ENCODE data around the gene NAP1L1.

NAP1L1 gene

DNA sequence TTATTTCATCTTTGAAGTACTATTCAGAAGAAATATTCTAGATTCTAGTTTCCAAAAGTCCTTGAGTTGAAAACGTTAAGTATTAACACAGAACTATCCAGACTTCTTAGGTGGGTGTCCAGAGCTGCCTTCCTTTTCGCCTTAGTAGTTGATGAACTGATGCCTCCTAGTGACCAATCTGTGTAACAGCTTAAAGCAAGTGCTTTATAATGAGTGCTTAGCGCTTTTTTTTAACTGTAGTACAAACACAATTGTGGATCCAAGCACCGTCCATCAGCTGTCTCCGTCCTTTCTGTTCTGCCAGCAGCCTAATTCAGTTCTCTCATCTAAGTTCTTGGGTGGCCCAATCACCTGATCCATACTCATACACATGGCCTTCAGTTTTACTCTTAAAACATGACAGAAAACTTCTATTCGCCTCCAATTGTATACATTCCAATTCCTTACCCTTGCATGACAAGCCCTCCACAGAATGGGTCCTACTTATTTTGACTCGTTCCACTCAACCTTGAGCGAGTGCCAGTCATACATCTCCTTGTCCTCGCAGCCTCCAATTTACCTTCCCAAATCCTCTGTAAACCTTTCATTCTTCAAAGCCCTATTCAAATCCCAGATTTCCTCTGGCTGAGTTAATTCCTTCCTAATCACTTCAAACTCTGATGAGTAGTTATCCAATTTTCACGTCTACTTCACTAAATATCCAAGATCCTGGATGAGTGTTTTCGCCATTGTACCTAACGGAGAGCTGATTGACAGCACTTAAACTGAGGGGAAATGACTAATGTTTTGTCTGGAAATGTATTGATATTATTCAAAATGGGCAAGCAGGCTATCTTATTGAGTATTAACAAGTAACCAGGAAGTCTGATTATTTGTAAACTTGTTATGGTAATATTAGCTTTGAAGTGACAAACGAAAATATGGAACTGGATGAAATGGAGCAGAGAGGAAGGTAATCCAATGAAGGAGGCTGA lies 47.1 kb downstream of the NAP1L1 start:
- DNase-seq: no peak

DNA sequence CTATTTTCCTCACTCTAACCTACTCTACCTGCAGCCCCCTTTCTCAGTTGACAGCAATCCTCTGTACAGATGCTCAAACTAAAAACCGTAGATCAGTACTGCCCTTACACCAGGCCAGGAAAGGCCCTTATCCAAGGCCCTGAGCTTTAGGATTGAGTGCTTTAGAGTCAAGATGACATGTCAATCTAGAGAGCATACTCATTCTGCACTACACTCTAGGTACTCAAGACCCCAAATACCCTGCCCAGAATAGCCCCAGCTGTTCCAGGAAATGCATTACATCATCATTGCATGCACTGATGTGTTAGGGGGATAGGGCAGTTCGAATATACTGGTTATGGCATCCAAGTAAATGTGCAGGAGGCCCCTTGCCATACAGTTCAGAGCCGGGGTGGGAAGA lies 49.4 kb downstream of the NAP1L1 start:
- DNase-seq: no peak

DNA sequence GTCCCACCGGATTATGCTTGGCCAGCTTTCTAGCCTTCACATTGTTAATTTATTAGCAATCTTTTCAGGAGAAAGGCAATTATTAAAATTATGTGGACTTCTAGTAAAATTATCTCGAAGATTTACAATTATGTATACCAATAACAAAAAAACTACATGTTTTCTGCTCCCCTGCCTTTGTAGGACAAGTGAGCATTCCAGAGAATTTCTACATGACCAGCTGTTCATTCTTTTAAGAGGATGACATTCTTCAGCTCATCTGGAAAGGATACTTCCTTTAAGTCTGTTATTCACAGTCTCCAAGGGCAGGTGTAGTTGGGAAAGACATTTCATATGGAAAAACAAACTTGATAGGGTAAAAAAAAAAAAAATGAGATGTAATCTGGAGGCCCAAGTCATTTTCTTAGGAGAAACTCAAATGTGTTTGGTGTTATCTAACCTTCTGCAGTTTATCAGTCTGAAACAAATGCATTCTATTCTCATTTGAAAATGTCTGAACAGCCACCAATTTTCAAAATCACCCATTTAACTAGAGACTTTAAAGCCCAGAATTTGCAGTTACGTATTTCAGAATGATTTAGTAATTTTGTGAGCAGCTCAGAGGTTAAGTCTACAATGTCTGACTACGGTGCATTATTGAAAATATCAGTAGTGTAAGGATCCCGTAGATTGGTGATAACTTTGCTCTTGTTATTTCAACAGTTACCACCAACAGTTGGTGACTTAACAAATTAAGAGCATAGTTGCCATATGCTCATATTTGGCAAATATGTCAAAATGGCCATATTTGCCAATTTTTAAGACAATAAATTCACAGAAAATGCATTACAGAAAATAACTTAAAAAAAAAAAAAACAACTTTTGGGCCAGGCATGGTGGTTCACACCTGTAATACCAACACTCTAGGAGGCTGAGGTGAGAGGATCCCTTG lies 51.1 kb downstream of the NAP1L1 start:
- no peak for DNase-seq

DNA sequence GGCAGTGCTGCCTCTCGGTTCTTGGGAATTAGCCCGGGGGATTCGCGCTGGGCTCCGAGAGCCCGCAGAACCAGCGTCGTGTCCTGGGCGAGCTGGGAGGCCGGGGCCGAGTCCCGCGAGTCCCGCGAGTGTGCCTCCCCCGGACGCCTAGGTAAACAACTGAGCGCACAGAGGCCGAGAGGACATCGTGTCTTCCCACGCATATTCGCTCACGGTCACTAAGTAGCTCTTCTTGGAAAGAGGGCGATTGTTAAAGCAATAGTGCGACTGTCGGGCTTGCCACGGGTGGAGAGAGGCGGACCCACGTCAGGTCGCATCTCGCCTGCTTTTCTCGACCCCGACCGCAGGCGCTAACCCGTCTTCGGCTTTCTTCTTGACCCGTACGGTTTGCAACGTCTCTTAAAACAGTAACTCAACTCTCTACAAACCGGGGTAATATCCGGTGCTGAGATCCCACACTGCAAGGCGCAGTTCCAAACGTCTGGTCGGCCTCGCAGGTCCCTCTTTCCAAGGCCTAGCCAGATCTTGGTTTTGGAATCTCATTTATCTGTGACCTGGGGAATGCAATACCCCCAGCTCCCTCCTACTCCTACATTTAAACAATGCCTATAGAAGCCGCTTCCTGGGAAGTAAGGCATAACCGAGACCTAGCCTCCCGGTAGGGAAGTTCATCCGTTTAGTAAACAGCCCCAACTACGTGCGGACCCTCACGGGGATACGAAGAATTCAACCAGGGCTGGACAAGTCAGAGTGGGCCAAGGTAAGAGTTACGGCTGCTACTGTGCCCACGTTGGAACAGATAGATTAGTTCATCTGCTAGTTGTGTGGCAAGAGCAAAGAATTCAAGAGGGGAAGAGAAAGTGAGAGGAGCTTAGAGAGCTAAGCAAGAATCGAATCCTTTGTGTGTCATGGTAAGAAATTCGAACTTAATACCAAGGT lies 52.2 kb downstream of the NAP1L1 start:
- peak; percentile 37 for DNase-seq

DNA sequence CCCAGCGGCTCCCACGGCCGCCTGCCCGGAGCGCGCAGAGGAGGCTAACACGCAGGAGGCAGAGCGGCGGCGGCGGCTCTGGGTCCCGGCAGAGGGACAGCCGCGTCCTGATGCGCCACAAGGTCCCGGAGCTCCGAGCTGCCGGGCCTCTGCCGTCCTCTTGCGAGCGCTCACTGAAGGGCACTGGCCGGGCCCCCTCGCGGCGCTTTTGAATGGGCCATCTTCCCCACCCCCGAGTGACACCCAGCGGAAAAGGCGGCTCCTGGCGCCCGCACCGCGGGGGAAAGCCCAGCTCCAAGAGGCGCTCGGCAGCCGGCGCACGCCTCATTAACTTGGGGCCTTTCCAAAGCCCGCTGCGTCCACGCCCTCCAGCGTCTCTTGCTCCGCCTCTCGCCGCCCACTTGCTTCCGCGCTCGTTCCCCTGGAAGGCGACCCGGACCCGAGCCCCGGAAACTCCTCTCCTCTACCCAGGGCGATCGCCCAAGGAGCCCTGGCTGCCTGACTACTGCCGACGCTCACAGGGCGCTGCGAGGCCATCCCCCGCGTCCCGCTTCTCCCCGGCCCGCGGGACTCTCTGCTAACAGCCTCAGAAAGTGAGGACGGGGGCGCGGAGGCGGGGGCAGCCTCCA lies 53.0 kb downstream of the NAP1L1 start, which contains the start of gene PHLDA1:
TSS of gene PHLDA1 (minus strand) at position 363 of the 629 bp plus-strand sequence.
- peak; percentile 95 for DNase-seq

DNA sequence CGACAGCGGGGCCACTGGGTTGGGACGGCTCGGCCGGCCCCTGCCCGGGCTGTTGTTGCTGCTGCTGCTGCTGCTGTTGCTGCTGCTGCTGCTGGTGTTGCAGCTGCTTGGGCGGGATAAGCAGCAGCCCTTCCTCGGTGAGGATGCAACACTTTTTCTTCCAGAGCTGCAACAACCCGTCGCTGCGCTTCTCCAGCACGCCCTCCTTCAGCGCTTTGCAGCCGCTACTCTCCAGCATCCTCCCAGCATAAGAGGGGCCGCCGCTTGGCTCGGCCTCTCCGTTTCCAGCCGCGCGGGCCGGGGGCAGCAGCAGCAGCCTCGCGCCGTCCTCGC lies 53.4 kb downstream of the NAP1L1 start:
- DNase-seq: no peak

DNA sequence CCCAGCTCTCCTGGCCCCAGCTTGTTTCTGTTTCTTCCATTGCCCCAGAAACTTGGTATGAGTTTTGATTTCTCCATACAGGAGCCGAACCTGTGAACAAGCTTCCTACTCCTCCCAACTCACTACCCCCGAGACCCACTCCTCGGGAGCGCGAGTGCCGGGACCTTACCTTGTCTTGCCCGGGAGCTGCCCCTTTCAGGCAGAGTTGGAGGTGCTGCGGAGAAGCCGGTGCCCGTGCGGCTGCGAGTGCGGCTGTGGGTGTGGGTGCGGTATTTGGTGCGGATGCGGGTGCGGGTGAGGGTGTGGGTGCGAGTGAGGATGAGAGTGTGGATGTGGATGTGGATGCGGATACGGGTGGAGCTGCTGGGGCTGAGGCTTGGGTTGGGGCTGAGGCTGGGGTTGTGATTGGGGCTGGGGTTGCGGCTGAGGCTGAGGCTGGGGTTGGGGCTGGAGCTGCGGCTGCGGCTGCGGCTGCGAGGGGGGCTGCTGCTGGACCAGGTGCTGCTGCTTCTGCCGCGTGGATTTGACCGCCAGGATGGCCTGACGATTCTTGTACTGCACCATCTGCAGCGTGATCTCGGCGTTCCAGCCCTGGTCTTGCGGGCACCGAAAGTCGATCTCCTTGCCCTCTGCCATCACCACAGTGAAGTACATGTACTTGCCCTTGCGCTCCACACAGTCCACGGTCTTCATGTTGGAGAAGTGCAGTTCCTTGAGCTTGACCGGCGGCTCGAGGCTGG lies 54.0 kb downstream of the NAP1L1 start:
- DNase-seq: peak; percentile 55

DNA sequence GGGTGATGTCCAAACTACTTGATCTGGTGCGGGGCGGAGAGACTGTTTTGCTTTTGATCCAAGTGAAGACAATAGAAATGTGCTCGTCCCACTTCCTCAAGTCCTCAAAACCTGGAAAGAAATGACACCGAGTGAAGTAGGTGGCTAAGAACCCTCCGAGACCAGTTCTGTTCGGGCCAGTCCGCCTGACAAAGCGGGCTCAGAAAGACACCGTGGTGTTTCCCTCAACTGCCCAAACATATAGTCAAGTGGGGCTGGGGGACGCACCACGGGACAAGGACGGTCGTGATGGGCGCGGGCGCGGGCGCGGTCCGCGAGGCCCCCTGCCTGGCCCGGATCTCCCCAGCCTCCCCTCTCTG lies 54.5 kb downstream of the NAP1L1 start:
- DNase-seq: peak; percentile 25

DNA sequence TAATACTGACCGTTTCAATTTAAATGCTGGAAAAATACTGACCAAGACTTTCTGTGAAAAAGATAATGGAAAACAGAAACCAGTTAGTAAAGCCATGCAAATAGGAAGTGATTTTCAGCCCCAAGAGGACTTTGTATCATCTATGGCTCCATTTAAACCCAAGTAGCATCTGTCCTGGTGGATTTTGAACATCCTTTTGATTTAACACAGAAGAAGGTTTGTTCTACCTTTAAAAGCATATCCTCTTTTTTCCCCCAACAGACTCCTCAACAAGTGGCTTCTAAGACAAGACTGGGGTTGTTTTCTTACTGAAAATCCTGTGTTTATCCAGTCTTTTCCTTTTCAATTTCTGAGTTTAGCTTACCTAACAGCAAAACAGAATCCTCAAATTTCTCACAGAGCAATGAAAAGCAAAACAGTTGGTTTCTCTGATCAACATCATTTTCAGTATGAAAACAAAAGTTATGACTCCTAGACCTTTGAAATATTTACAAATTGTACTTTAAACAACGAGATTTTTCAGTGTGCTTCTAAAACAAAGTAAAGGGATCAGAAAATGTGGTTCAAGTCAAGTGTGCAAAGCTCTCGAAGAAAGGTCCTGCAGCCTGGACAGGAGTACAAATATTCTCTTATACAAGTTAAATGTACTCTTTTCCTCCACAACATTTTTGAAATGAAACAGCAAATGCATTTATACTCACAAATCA lies 55.8 kb downstream of the NAP1L1 start:
- DNase-seq: no peak

DNA sequence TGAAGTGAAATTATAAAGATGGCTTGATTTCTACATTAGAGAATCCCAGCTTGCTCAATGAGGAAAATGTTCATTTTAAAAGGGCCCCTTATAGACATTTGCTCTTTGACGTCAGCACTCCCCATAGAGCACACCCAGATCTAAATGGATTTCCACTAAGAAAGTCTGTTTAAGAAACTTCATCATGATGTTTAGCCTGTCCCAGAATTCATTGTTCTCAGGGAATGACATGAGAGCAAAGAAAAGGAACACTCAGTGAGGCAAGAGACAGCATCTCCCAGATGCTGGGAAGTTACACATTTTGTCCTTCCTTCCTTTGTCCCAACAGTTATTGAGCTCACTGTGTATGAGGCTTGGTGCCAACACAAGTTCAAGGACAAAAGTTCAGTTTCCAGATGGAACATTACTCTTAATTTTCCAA lies 57.8 kb downstream of the NAP1L1 start:
- DNase-seq: no peak

DNA sequence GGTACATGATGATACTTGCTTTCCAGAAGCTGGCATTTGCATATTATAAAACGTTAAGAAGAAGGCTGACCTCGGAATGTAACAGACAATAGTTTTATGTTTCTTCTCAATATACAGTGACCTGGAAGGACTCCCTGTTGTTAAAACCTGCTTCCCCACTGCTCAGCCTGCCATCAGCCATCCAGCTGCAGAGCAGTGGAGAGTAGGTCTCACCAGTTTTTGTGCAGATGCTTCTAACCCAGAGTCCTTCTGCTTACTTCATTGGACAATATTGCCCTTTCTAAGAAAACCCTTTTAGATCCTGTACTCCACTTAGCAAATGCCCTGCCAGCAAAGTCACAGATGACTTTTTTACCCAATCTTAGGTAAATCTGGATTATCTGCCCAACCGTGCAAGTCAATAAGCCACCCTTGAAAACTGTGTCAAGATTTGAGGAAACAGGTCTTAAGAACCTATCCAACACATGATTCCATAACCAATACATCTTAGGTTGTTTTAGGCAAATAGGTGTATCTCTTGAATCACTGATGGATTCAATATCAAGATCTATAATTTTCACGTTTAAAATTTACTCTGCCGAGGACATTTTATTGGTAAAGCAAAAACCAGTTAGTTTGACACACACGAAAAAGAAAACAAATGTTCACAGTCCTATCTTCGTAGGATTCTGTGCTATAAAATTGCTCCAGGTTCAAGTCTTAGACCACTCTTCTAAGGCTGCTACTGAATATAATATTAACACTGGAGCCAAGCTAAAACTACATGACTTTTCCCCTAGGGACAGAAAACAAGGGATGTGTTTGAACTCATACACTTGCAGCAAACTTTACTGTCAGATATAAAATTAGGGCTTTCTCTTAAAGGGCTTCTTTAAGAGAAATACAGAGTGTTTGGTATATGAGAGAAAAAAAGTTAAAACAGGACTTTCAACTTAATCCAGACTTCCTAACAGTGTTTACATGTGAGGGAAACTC lies 58.6 kb downstream of the NAP1L1 start:
- DNase-seq: no peak

DNA sequence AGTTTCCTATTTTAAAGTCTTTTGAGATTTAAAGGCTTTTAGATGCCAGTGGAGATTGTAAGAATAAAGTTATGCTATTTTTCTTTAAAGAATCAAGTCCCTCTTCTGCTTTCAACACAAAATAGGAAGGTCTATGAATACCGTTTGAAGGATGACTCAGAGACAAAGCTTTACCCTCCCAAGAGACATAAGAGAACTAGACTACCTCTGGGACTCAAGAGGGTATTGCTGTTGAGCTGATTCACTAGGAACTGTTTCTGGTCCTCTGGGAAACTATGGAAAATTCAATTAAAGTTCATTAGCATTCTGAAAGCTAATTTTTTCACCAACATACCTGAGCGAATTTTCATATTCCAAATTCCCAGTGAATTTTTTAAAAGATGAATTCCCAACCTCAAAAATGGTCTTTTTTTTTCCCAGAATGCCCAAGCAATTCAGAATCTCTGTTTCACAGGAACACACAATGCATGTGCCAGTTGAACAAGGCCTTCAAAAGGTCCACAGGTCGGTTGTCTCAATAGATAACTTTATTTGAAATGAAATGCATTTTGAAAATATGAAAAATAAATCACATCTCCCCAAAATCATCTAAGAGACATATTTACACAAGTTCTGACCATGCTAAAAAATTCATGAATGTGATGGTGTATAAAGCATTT lies 59.4 kb downstream of the NAP1L1 start:
- no peak for DNase-seq

DNA sequence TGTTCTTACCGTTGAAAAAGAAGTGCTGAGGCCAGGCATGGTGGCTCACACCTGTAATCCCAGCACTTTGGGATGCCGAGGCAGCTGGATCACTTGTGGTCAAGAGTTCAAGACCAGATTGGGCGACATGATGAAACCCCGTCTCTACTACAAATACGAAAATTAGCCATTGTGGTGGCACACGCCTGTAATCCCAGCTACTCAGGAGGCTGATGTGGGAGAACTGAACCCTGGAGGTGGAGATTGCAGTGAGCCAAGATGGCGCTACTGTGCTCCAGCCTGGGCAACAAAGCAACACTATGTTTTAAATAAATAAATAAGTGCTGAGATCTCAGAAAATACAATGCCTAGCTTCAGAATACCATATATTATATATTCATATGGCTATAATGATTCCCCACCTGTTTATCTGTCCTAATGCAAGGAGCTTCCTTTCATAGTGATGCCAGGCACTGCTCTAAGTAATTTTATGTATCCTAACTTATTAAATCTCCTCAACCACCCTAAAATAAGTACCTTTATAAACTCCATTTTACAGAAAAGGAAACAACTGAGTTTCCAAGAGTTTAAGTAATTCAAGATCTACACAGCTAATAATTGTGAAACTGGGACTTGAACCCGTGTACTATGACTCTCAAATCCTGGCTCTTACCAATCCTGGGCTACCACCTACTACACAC lies 60.2 kb downstream of the NAP1L1 start:
- DNase-seq: no peak

DNA sequence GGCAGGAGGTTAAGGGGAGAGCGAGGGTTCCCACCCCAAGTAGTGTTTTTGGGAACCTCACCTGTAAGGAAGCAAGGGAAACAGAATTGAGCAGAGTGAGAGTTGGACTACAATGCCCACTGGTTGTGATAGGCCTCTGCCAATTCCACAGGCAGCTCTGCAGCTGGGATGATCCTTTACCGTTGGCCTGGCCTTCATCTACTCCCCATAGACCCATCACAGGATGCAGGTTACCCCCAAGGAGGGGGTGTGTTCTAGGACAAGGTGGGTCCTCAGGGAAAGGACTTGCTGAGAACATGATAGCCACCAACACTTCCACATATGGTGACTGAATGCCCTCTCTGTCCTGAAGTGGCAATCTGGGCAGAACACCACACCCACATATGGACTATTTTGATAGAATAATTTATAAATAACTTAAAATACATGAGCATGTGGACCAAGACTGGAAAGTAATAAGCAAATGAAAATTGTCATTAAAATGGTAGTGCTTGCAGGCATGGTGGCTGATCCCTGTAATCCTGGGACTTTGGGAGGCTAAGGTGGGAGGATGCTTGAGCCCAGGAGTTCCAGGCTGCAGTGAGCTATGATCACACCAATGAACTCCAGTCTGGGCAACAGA lies 61.3 kb downstream of the NAP1L1 start:
- DNase-seq: no peak

DNA sequence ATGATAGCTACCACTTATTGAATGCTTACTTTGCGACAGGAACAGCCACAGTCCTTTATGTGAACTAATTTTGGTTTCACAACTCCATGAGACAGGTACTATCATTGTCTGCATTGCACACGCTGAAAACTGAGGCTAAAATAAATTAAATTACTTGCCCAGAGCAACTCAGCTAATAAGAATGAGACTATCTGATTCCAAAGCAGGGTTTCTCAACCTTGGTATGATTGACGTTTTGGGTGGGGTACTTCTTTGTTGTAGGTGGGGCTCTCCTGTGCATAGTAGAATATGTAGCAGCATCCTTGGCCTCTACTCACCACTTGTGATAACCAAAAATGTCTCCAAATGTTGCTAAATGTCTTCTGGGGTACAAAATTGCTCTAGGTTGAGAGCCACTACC lies 62.0 kb downstream of the NAP1L1 start:
- DNase-seq: no peak

DNA sequence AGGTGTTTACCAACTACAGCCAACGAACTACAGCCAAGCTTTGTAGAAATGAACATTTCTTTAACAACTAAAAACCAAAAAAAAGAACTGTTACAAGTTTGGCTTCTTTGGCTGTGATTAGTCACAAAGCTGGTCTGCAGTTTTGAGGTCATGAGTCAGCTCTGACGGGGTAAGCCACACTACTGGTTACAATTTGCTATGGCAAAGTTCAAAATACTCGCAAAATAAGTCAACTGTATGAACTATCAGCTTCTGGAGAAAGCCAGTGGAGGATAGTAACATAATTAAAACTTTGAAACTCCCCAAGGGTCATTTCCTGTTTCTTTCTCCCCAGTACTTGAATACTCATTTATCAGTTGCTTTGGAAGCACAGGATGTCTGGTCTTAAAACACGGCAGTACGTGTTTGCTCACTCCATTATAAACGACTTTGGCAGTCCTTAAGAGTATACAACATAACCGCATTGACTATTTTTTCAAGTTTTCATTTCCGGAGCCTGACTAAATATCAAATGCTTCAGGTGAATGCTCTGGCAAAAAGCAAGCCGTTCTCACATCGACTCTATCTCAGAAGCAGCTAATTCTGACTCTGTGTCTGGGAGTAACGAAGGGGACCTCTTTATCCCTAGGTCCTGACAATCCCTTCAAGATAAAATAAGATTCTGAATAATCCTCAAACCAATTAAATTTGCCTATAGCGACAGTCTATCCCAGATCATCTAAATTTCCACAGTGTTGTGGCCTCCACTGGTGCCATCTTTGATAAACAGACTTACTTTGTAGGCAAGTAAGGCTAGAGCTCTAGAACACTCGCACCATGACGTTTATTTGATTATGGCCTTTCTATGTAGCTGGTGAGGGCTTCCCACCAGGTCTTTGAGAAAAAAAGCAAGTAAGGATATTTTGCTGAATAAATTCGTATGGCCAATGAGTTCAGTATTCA lies 63.5 kb downstream of the NAP1L1 start:
- peak; percentile 57 for DNase-seq

DNA sequence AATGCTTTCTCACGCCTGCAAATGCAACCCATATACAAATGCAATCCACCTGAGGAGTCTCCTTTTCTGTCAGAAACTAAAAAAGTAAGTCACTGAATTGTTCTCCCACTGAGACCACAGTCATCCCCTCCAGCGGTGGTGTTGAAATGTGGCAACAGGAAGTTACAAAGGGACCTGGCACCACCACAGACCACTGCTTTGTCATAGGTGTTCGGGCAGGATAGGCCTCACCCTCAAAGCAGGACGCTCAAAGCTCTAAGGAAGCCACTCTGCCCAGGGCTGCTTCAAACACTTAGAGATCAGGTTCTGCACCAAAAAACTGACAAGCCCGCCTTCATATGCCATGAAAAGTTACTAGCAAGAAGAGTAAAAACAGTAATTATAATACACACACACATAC lies 64.2 kb downstream of the NAP1L1 start:
- DNase-seq: peak; percentile 47

All from stimulated activated CD4-positive, alpha-beta T cell treated with anti-CD3 and anti-CD28 coated beads, Interleukin-4, amount 100 ng/mL, for 1 hour (primary cell).